CD4-positive, alpha-beta T cell treated with Interleukin-12 subunit alpha and Interleukin-12 subunit beta, for 1 hour (primary cell): ENCODE data around the gene CCDC127.

Experiments
- DNase-seq: peaks from one replicate; pipeline ENCODE4 v3.0.0-alpha.2; 2020

Gene CCDC127

GRCh38 chr5:156411-157072, 61.4 kb downstream of the CCDC127 start:
- DNase-seq = no peak

- DNase-seq = no peak
These were observed 62.1 kb downstream of the CCDC127 start for GRCh38 chr5:155651-156410.

GRCh38 chr5:154826-155225, 63.1 kb downstream of the CCDC127 start:
- no peak for DNase-seq

GRCh38 chr5:154236-154635, 63.7 kb downstream of the CCDC127 start:
- no peak for DNase-seq

GRCh38 chr5:153256-153655, 64.7 kb downstream of the CCDC127 start:
- DNase-seq = no peak

DNA sequence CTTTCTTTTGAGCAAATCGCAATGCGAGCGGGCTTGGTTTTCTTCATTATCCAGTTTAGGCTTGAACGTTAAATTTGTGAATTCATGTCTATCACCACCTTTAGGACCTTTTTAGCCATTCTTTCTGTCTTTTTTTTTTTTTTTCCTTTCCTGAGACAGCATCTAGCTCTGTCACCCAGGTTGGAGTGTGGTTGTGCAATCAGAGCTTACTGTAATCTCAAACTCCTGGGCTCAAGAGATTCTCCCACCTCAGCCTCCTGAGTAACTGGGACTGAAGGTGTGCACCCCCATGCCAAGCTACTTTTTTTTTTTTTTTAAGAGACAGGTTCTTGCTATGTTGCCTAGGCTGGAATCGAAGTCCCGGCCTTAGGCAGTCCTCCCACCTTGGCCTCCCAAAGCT, 65.9 kb downstream of the CCDC127 start:
- no peak for DNase-seq

DNA sequence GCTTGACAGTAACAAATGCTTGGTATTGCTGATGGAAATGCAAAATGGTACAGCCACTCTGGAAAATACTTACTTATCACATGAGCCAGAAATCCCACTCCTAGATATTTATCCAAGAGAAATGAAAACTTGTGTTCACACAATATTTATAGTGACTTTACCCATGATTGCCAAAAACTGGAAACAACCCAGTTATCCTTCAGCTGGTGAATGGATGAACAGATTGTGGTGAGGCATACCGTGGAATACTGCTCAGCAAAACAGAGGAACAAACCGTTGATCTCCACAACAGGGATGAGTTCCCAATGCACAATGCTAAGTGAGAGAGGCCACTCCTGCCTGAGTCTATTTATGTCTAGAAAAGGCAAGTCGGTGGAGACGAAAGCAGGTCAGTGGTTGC, 67.2 kb downstream of the CCDC127 start:
- DNase-seq = no peak

DNA sequence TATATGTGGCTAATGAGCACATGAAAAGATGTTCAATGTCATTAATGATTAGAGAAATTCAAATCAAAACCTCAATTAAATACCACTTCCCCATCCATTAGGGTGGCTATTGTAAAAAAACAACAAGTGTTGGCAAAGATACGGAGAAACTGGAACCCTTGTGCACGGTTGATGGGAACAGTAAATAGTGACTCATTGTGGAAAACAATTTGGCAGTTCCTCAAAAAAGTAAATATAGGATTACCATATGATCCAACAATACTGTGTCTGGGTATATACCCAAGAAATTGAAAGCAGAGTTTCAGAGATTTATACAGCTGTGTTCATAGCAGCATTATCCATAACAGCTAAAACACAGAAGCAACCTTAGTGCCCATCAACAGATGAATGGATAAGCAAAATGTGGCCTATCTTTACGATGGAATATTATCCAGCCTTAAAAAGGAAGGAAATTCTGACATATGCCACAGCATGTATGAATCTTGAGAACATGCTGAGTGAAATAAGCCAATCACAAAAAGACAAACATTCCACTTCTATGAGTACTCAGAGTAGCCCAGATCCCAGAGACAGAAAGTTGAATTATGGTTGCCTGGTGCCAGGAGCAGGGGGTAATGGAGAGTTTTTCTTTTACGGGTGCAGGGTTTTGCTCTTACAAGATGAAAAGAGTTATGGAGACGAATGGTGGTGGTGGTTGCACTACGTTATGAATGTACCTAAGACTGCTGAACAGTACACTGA, 68.0 kb downstream of the CCDC127 start:
- no peak for DNase-seq

- no peak for DNase-seq
These were observed 70.2 kb downstream of the CCDC127 start for GRCh38 chr5:147751-148150.
